OCI-LY7 (cell line): ENCODE data around the gene VIL1.

Experiments used
- CTCF ChIP-seq: fragments of 200-600 bp; sonication (generic); conservative IDR thresholded peaks from 2 replicates; pipeline ENCODE4 v1.5.1; 2014; ENCODE audit warnings: mild to moderate bottlenecking, antibody characterized with exemption, low read length, moderate library complexity, mixed read lengths
- EZH2phosphoT487 ChIP-seq: fragments of 200-600 bp; sonication (generic); IDR thresholded peaks from 2 replicates; pipeline ENCODE4 v1.6.1; 2018; ENCODE audit warnings: low read depth, borderline replicate concordance, mild to moderate bottlenecking, mixed run types, antibody characterized with exemption, low read length, moderate library complexity, mixed read lengths

GRCh38 chr2:218389333-218390150, 29.4 kb upstream of the VIL1 start:
- no peak for TF ChIP-seq CTCF
- no peak for TF ChIP-seq EZH2phosphoT487
